Thoracic aorta (tissue), 2 donors: ENCODE data around the gene CCL15. TPM values are rescaled to one million over a fixed set of nuclear protein-coding genes. Genes with fewer than 3 reads are reported as not detected.
"Not testable (repeated sequence)": the region's sequence is repeated elsewhere in the genome, so short reads cannot be mapped to it uniquely, and the experiment has no call there.

Experiments used
- ATAC-seq: fragments of 150-250 bp; one replicate; pipeline ENCODE4 v1.8.0; 2017; ENCODE audit warnings: low read depth; ENCODE audit not compliant: insufficient number of reproducible peaks, low FRiP score
- DNase-seq: peaks from one replicate; pipeline ENCODE4 v3.0.0-alpha.2; 2020; ENCODE audit warnings: low spot score
- H3K27ac ChIP-seq, 2 donors: fragments of 200-600 bp; sonication (generic); 1 replicate in 1 of 2; 2 replicates in 1 of 2; pipeline ENCODE4 v1.5.1; 2016; ENCODE audit warnings: mild to moderate bottlenecking in 2 of 2, moderate library complexity in 2 of 2
- H3K27me3 ChIP-seq: fragments of 200-600 bp; sonication (generic); replicated peaks from 2 replicates; pipeline ENCODE4 v1.6.0; 2016; ENCODE audit warnings: mild to moderate bottlenecking; ENCODE audit not compliant: insufficient read depth
- H3K36me3 ChIP-seq: fragments of 200-600 bp; sonication (generic); one replicate; pipeline ENCODE4 v1.5.1; 2016
- H3K4me1 ChIP-seq, 2 donors: fragments of 200-600 bp; sonication (generic); 1 replicate in 1 of 2; 2 replicates in 1 of 2; pipeline versions ENCODE4 v1.5.1 to v1.6.0; 2016; ENCODE audit warnings: low read depth in 2 of 2, mild to moderate bottlenecking in 1 of 2; ENCODE audit not compliant: control insufficient read depth in 1 of 2
- H3K4me3 ChIP-seq: fragments of 200-600 bp; sonication (generic); 2 replicates; pipeline ENCODE4 v1.5.1; 2016; ENCODE audit warnings: mild to moderate bottlenecking
- H3K9me3 ChIP-seq: fragments of 200-600 bp; sonication (generic); 2 replicates; pipeline ENCODE4 v1.5.1; 2016
- total RNA-seq, 2 donors: library from RNA; depleted of rRNA; stranded (reverse); fragments of >200 nt; gene quantifications; one replicate each; pipeline versions ENCODE4 v1.1.0 to v1.2.3, GENCODE V29; 2016
- TF ChIP-seq, protein P1 (sequence below): fragments of 200-600 bp; sonication (generic); IDR thresholded peaks from one replicate; pipeline ENCODE4 v1.5.1; 2019; ENCODE audit warnings: antibody characterized with exemption

Gene CCL15
- total RNA-seq, 2 donors from 2014 or later = not detected

DNA sequence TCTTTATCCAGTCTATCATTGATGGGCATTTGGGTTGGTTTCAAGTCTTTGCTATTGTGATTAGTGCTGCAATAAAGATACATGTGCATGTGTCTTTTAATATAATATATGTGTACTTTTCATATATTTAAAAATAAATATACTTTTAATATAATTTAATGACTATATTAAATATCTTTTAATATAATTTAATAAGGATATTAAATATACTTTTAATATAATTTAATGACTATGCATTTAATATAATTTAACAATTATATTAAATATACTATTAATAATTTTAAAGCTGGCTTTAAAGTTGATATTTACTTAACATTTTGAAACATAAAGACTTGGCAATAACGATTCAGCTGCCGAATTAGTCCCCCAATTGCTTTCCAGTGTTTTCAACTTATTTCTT, 15.2 kb upstream of the CCL15 start:
- Histone ChIP-seq H3K4me1 (no peaks in the 10 kb centered on the region), H3K27ac (no peak overlapping the region), H3K4me3 (no peak overlapping the region), H3K27me3 (no peaks in the 10 kb centered on the region), H3K36me3 (no peaks in the 10 kb centered on the region), H3K9me3 (no peaks in the 10 kb centered on the region)
- DNase-seq = no peak
- ATAC-seq = no peak
- TF ChIP-seq, protein P1, sequence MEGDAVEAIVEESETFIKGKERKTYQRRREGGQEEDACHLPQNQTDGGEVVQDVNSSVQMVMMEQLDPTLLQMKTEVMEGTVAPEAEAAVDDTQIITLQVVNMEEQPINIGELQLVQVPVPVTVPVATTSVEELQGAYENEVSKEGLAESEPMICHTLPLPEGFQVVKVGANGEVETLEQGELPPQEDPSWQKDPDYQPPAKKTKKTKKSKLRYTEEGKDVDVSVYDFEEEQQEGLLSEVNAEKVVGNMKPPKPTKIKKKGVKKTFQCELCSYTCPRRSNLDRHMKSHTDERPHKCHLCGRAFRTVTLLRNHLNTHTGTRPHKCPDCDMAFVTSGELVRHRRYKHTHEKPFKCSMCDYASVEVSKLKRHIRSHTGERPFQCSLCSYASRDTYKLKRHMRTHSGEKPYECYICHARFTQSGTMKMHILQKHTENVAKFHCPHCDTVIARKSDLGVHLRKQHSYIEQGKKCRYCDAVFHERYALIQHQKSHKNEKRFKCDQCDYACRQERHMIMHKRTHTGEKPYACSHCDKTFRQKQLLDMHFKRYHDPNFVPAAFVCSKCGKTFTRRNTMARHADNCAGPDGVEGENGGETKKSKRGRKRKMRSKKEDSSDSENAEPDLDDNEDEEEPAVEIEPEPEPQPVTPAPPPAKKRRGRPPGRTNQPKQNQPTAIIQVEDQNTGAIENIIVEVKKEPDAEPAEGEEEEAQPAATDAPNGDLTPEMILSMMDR = no peak

DNA sequence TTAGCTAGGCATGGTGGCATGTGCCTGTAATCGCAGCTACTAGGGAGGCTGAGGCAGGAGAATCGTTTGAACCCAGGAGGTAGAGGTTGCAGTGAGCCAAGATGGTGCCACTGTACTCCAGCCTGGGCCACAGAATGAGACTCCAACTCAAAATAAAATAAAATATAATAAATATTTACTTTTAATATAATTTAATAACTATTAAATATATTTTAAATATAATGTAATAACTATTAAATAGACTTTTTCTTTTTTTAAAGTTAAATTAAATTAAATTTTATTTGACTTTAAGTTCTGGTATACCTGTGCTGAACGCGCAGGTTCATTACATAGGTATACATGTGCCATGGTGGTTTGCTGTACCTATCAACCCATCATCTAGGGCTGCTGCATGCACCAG, 14.5 kb upstream of the CCL15 start:
- not testable (repeated sequence) for H3K27me3 ChIP-seq, ATAC-seq, H3K36me3 ChIP-seq, DNase-seq, H3K9me3 ChIP-seq, H3K4me1 ChIP-seq, H3K4me3 ChIP-seq, H3K27ac ChIP-seq

DNA sequence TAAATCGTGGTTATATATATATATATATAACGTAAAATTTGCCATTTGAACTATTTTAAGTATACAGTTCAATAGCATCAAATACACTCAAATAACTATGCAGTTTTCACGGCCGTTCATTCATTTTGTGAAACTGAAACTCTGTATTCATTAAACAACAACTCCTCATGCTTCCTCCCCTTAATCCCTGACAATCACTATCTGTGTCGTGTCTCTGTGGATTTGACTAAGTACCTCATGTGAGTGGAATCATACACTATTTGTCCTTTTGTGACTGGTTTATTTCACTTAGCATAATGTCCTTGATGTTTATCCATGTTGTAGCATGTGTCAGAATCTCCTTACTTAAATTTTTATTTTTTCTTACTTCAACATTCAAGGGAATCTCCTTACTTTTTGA, 13.6 kb upstream of the CCL15 start:
- no peaks in the 10 kb centered on the region for H3K36me3 ChIP-seq
- no peaks in the 10 kb centered on the region for H3K27me3 ChIP-seq
- H3K4me1 ChIP-seq = no peaks in the 10 kb centered on the region
- ATAC-seq (no peak), DNase-seq (no peak)
- no peak overlapping the region for H3K27ac ChIP-seq
- TF ChIP-seq, protein P1 = no peak
- no peak overlapping the region for H3K4me3 ChIP-seq
- no peaks in the 10 kb centered on the region for H3K9me3 ChIP-seq

DNA sequence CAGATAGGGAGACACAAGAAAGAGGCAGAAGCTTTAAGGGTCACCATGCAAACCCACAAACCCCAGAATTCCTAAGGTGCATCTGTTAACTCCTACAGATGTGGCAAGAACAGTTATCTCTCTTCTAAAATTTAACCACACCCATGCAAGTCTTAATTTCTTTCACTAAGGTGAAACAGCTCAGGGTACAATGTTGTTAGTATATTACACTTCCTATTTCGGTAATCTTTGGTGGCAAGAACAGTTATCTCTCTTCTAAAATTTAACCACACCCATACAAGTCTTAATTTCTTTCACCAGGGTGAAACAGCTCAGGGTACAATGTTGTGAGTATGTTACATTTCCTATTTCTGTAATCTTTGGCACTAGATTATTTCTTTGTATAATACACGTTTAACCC, 9.8 kb upstream of the CCL15 start:
- no peak for DNase-seq
- Histone ChIP-seq H3K4me1 (no peaks in the 10 kb centered on the region), H3K4me3 (no peak overlapping the region), H3K27ac (no peak overlapping the region), H3K27me3 (no peaks in the 10 kb centered on the region), H3K9me3 (no peaks in the 10 kb centered on the region), H3K36me3 (no peaks in the 10 kb centered on the region)
- TF ChIP-seq, protein P1 = no peak
- no peak for ATAC-seq

DNA sequence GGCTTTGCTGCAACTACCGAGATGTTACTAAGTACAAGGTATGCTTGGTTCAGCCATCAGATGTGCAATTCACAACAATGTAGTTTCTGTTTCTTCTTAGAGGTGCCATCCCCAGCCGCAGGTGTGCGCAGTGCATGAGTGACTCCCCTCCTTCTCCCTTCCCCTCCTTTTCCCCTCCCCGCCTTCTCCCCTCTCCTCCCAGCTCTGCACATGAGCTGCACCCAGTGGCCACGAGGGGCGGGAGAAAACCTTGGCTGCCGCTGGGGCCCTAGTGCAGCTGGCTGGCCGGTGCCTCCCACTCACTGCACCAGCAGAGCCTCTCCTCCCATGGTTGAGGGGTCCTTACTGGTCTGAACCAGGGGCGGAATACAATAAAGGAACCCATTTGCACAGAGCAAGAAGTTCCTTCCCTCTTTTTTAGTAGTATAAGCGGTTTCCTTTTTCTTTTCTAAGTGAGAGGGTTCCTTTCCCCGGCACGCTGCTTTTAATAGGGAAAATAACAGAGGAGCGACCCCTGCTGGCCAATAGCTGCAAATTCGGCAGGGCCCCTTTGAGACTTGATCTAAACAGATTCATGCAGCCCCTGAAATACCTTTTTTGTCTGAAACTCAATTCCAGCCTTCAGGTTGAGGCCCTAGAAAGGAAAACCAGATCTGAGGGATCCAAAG, 7.8 kb upstream of the CCL15 start:
- Histone ChIP-seq H3K27ac (no peak overlapping the region), H3K4me1 (no peaks in the 10 kb centered on the region), H3K4me3 (no peak overlapping the region), H3K9me3 (no peaks in the 10 kb centered on the region), H3K27me3 (no peaks in the 10 kb centered on the region), H3K36me3 (no peaks in the 10 kb centered on the region)
- DNase-seq = no peak
- ATAC-seq = no peak
- TF ChIP-seq, protein P1 = peak; percentile 11

DNA sequence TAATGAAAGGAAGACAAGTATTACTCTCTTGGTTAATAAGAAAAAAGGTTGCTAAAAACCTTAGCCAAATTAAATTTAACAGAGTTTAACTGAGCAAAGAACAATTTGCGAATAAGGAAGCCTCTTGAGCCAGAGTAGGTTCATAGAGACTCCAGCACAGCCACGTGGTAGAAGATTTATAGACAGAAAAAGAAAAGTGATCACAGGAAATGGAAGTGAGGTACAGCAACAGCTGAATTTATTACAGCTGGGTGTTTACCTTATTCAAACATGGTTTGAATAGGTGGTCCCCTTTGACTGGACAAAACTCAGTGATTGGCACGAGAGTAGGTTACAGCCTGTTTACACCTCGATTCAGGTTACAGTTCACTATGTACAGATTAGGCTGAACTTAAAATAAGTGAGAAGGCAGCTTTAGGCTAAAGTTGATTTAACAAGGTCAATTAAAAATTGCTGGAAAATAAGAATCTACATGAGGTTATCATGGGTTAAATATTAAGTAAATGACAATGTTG, 3.3 kb upstream of the CCL15 start:
- DNase-seq (no peak), ATAC-seq (no peak)
- no peaks in the 10 kb centered on the region for H3K27me3 ChIP-seq
- H3K27ac ChIP-seq = no peak overlapping the region
- no peak overlapping the region for H3K4me3 ChIP-seq
- TF ChIP-seq, protein P1 = no peak
- no peaks in the 10 kb centered on the region for H3K36me3 ChIP-seq
- H3K9me3 ChIP-seq = no peaks in the 10 kb centered on the region
- no peaks in the 10 kb centered on the region for H3K4me1 ChIP-seq
